GM19025 (cell line): ENCODE data around the gene CA11.

Experiments used
- ATAC-seq: cut with Tn5 transposase; IDR thresholded peaks from one replicate; pipeline ENCODE4 v1.9.1; 2021; ENCODE audit warnings: mild to moderate bottlenecking, low read depth, moderate library complexity; ENCODE audit not compliant: unreplicated experiment

CA11 gene

GRCh38 chr19:48595833-48596232 is 50.2 kb downstream of the CA11 start:
- no peak for ATAC-seq

- no peak for ATAC-seq
Measured at GRCh38 chr19:48595171-48595570, 50.8 kb downstream of the CA11 start.

GRCh38 chr19:48591021-48591420 is 55.0 kb downstream of the CA11 start:
- no peak for ATAC-seq

- no peak for ATAC-seq
Measured at GRCh38 chr19:48588670-48589401, 57.2 kb downstream of the CA11 start.
